ENCODE data around the gene ETFRF1. TPM values are rescaled to one million over a fixed set of nuclear protein-coding genes. Genes with fewer than 3 reads are reported as not detected.

Gene ETFRF1
- total RNA-seq, 1 experiment from 2014 or later = 8.4 TPM

GRCh38 chr12:25208554-25208953 lies 13.5 kb downstream of the ETFRF1 start (continued):
- TF ChIP-seq POLR2A (IDR thresholded peaks at IDR 0.05; ENCODE audit: borderline replicate concordance, extremely low read depth, insufficient read depth, insufficient read length) (no peak), ZFX (IDR thresholded peaks at IDR 0.05) (no peak), YY1 (IDR thresholded peaks at IDR 0.05; ENCODE audit: extremely low read depth, insufficient replicate concordance, low read depth, low read length) (no peak), RAD21 (IDR thresholded peaks at IDR 0.05; ENCODE audit: low read depth) (no peak)
- TF ChIP-seq, protein P1, sequence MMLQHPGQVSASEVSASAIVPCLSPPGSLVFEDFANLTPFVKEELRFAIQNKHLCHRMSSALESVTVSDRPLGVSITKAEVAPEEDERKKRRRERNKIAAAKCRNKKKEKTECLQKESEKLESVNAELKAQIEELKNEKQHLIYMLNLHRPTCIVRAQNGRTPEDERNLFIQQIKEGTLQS (IDR thresholded peaks at IDR 0.05) = no peak
- TF ChIP-seq, protein P2, sequence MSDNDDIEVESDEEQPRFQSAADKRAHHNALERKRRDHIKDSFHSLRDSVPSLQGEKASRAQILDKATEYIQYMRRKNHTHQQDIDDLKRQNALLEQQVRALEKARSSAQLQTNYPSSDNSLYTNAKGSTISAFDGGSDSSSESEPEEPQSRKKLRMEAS (IDR thresholded peaks at IDR 0.05) = no peak

DNA sequence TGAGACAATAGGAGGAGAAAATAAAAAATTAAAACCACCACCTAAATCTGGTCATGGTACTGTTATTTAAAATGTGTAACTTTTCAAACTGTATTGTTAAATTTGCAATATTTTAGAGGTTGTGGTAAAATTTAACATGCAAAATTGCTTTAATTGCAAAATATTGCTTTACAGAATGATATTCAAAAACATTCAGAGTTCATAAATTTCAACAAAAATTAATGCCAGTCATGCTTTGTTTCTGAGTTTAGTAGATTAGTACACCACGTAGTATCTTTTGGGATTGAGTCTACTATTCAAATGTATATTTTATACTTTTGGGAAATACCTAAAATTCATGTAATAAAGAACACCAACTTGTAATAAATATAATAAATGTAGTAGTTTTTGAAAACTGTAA lies 18.3 kb downstream of the ETFRF1 start:
- H4K20me1 ChIP-seq (ENCODE audit: insufficient read depth) = no peaks in the 10 kb centered on the region; the same call in 1 of the 2 replicates
- ATAC-seq = no peak
- H3K9me2 ChIP-seq (ENCODE audit: insufficient read depth) = no peaks in the 10 kb centered on the region
- H3K27me3 ChIP-seq (ENCODE audit: insufficient read depth, low read length) = no peaks in the 10 kb centered on the region
- TF ChIP-seq TCF7L2 (IDR thresholded peaks at IDR 0.05; ENCODE audit: borderline replicate concordance, extremely low read depth, insufficient read depth, insufficient read length) (no peak), CEBPB (IDR thresholded peaks at IDR 0.05; ENCODE audit: low read depth) (no peak), ZNF274 (IDR thresholded peaks at IDR 0.05; ENCODE audit: low read depth, low read length) (no peak), EZH2phosphoT487 (IDR thresholded peaks at IDR 0.05; ENCODE audit: borderline replicate concordance) (no peak), REST (IDR thresholded peaks at IDR 0.05; ENCODE audit: low read depth) (no peak), SRF (IDR thresholded peaks at IDR 0.05; ENCODE audit: low read depth) (no peak)
- TF ChIP-seq, protein P1 (IDR thresholded peaks at IDR 0.05) = no peak
- TF ChIP-seq, protein P2 (IDR thresholded peaks at IDR 0.05) = no peak
- no peak overlapping the region for H2AFZ ChIP-seq (ENCODE audit: low read depth, low read length, poor library complexity, severe bottlenecking)
- H3K36me3 ChIP-seq (ENCODE audit: control insufficient read depth in 1 of 2, insufficient read depth in 2 of 2, low read length in 2 of 2) = peaks cover 0 to 16% of the 10 kb centered on the region in 2 experiments; a peak in 3 of 4 replicates
- no TSS peak for BruUV-seq (replicated peaks)
- RAD21 ChIA-PET (ENCODE audit: low non-redundant PET in 1 of 2, low total read pairs in 2 of 2, uncharacterized antibody in 2 of 2, unreplicated experiment in 2 of 2) = no interaction called here
- no peaks in the 10 kb centered on the region for H3K9me3 ChIP-seq (ENCODE audit: control insufficient read depth in 1 of 2, insufficient read depth in 1 of 2, low read depth in 1 of 2, low read length in 2 of 2)
- no peak for DNase-seq (ENCODE audit: low read depth, low spot score)
- POLR2A ChIA-PET = no interaction called here
- H3K4me2 ChIP-seq (ENCODE audit: low read length) = no peak overlapping the region
- H3K79me2 ChIP-seq (ENCODE audit: insufficient read depth, low read length) = peaks cover 6% of the 10 kb centered on the region; the same call in 1 of the 2 replicates
- H3K27ac ChIP-seq (ENCODE audit: low read depth, low read length) = no peak overlapping the region
- no peaks in the 10 kb centered on the region for H3K4me1 ChIP-seq (ENCODE audit: control insufficient read depth in 1 of 2, insufficient read depth in 2 of 2, low read length in 2 of 2)
- no peak overlapping the region for H3K4me3 ChIP-seq (replicated peaks in 1 of 2; ENCODE audit: low read depth in 1 of 2, low read length in 2 of 2)
- no peak overlapping the region for H3K9ac ChIP-seq (ENCODE audit: low read length)
- intact Hi-C loops (cut with micrococcal nuclease) = loop anchor here (5.0 kb wide), 1 partner anchor 344 kb away; no protein-coding TSS in a partner anchor
- CTCF ChIA-PET = no interaction called here
